GM12801 (cell line): ENCODE data around the gene CDC20.

Experiments
- TF ChIP-seq, protein P1 (sequence below): IDR thresholded peaks from one replicate; pipeline ENCODE4 v1.5.1; 2011; ENCODE audit warnings: control low read depth; ENCODE audit not compliant: insufficient read length; ENCODE audit errors: extremely low read depth

Gene CDC20

DNA sequence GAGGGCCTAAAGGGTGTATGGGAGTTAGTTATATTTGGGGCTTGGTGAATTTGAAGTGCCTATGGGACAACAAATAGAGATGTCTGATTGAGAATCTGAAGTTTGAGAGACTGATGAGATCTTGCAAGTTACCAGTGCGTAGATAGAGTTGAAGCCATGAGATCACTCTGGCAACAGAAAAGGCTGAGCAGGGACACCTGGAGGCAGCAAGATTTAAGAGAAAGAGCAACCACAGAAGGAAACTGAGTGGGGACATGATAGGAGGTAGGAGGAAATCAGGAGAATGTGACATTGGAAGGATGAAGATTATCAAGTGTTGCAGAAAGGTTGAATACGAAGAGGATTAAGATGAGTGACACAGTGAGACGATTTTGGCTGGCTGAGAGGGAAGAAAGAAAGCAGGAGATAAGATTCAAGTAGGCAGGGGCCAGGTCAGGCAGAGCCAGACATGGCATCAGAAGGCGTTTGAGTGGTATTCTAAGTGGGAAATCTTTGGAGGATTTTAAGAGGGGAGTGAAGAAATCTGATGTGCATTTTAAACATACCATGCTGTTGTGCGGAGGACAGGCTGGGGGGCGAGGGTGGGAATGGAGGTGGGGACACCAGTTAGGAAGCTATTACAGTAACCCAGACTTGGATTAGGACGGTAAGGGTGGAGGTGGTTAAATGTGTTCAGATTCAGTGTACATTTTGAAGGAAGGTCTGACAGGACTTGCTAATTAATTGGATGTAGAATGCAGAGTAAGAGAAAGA, 24.2 kb upstream of the CDC20 start:
- TF ChIP-seq, protein P1, sequence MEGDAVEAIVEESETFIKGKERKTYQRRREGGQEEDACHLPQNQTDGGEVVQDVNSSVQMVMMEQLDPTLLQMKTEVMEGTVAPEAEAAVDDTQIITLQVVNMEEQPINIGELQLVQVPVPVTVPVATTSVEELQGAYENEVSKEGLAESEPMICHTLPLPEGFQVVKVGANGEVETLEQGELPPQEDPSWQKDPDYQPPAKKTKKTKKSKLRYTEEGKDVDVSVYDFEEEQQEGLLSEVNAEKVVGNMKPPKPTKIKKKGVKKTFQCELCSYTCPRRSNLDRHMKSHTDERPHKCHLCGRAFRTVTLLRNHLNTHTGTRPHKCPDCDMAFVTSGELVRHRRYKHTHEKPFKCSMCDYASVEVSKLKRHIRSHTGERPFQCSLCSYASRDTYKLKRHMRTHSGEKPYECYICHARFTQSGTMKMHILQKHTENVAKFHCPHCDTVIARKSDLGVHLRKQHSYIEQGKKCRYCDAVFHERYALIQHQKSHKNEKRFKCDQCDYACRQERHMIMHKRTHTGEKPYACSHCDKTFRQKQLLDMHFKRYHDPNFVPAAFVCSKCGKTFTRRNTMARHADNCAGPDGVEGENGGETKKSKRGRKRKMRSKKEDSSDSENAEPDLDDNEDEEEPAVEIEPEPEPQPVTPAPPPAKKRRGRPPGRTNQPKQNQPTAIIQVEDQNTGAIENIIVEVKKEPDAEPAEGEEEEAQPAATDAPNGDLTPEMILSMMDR = no peak

DNA sequence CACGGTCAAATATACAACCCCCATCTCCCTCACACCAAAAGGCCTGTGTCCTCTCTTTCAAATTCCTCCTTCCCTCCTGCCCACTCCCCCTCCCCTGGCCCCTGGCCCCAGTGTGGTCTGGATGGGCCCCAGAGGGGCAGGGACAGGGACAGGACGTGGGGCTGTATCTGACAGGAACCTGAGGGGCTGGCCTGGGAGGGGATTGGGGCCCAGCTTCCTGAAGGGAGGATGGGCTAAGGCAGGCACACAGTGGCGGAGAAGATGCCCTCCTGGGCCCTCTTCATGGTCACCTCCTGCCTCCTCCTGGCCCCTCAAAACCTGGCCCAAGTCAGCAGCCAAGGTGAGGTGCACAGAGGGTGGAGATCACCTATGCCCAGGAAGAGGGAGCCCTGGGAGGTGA, 21.2 kb upstream of the CDC20 start, which contains the start of gene MPL:
Gene MPL, plus strand, starts transcription at position 231 of the 400 bp plus-strand sequence. Its CDS starts 31 bp downstream, at position 262.
- TF ChIP-seq, protein P1 = no peak

DNA sequence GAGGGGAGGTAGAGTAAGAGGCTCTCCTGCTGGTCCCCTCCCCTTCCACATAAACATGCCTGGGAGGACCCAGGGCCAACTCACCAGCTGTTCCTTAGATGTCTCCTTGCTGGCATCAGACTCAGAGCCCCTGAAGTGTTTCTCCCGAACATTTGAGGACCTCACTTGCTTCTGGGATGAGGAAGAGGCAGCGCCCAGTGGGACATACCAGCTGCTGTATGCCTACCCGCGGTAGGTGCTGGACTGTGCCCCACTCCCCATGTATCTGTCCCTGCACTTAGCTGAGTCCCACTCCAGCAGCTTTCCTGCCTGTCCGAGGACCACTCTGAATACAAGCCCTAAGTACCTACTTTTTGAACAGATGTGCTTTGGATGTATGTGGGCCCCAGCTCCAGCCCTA, 20.8 kb upstream of the CDC20 start:
- TF ChIP-seq, protein P1 = no peak

DNA sequence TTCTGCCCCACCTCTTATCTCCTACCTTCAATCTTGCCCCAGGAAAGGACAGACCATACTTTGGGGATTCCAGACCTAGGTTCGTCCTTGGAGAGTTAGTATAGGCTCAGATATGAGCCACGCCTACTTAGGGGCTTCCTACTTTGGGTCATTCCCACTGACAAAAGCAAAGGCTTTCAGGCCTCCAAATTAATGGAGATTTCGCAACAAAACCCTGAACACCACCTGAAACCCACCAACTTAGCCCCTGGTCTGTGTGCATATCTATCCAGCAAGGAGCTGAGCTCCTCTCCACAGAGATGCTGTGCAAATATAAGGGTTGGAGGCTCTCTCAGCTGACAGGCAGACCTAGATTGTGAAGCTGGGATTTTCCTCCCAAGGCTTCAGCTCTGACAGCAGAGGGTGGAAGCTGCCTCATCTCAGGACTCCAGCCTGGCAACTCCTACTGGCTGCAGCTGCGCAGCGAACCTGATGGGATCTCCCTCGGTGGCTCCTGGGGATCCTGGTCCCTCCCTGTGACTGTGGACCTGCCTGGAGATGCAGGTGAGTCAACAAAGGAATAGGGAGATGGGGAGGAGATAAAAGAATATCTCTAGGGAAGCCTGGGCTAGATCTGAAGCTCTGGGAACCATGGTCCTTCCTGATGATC, 19.1 kb upstream of the CDC20 start:
- TF ChIP-seq, protein P1 = no peak

DNA sequence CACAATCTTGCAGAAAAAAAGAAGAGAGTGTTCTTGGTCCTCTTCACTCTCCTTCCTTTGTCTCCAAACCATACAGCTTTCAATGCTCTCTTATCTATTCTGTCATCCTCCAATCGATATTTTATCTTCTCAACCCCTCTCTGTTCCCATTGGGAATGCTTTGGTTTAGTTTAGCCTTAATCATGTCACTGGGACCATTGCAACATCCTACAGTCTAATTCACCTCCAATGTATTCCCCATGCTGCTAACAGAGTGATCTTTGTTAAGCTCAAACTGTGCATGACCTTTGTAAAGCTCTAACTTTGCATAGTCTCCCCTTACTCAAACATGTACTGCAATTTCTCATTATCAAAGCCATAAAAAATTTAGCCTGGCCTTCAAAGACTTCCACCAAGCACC, 18.2 kb upstream of the CDC20 start:
- TF ChIP-seq, protein P1 = no peak

DNA sequence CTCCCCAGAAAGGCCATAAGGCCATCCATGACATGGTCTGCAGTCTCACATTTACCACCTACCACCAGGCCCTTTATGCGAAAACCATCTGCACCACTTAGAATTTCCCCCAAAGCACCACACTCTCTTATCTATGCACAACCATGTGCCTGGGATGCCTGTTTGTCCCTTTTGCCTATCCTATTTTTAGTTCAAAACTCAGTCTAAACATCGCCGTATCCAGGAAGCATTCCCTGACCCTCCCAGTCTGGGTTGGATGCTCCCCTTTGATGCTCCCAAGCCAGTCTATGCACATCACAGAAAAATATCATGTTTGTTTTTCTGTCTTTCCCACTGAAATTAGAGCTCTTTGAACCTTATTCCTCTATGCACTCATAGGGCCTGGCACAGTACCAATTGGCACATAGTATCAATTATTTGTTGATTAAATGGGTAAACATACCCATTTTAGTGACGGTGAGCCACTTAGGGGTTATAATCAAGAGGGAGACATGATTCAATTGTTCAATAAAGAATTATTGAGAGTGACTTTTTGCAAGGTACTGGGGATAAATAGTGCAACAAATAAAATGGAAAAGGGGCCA, 14.4 kb upstream of the CDC20 start:
- TF ChIP-seq, protein P1 = no peak

DNA sequence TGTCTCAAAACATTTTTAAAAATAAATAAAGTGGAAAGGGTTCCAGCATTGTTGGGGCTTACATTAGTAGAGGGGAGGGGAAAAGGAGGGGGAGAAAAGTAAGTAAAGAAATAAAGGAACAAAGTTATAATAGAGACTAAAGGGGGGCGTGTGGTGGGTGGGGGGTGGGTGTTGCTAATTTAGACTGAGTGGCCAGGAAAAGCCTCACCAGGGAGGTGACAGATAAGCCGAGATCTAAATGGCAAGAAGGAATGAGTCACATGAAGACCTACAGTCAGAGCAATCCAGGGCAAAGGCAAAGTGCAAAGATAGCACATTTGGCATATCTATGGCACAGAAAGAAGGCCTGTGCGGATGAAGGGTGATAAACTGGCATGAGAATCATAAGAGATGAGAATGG, 13.7 kb upstream of the CDC20 start:
- TF ChIP-seq, protein P1 = no peak
